Measurements from ENCODE around the gene ATG5.

Gene ATG5

DNA sequence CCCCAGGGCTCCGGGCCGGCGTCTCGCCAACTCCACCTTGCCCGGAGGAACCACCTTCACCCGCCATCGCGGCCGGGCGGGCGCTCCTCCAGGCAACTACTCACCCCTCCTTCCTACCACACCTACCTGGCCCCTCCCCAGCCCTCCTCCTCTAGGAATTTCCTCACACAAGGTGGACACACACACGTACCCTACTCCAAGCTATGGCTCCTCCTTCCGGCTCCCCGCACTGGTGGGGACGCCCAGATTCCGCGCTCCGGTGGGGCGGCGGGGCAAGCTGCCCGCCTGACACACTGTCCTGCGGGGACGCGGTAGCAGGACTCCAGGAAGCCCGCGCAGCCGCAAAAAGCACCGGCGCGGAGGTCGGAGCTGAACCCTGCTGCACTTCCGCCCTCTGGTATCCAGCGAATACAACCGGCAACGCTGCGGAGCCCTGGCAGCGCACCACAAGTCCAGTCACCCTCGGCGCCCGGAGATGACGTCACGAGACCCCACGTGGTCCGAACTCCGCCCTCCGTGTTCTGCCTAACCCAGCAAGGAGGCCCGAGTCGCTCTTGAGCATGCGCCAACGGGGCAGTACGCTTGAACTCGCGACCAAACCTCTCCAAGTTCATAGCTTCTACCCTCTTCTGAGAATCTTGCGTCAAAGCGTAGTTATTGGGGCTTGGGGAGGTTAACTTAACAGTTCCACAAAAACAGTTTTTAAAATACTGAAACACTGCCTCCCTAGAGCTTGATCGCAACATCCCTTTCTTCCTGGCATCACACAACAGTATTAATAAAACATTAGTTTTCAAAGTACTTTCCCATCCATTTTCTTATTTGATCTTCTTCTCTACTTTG lies at the start of gene ATG5:
ATG5 (minus strand) TSS at position 425 of the 843 bp plus-strand sequence. CDS start 9,552 bp downstream, outside the sequence.
- peak within 1 kb of the TSS; percentile 92 to 98 (median 98) for H3K27ac Mint-ChIP-seq
- H3K9me3 Mint-ChIP-seq = no peaks in the 10 kb centered on the region
- H3K4me3 Mint-ChIP-seq = peak within 1 kb of the TSS; percentile 99
- TF ChIP-seq, protein P1, sequence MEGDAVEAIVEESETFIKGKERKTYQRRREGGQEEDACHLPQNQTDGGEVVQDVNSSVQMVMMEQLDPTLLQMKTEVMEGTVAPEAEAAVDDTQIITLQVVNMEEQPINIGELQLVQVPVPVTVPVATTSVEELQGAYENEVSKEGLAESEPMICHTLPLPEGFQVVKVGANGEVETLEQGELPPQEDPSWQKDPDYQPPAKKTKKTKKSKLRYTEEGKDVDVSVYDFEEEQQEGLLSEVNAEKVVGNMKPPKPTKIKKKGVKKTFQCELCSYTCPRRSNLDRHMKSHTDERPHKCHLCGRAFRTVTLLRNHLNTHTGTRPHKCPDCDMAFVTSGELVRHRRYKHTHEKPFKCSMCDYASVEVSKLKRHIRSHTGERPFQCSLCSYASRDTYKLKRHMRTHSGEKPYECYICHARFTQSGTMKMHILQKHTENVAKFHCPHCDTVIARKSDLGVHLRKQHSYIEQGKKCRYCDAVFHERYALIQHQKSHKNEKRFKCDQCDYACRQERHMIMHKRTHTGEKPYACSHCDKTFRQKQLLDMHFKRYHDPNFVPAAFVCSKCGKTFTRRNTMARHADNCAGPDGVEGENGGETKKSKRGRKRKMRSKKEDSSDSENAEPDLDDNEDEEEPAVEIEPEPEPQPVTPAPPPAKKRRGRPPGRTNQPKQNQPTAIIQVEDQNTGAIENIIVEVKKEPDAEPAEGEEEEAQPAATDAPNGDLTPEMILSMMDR (IDR thresholded peaks at IDR 0.05; ENCODE audit: unreplicated experiment in 3 of 3) = no peak
- peaks cover 24% of the 10 kb centered on the region for H3K4me1 Mint-ChIP-seq
- H3K36me3 Mint-ChIP-seq (ENCODE audit: low read depth) = peaks cover 3% of the 10 kb centered on the region
- peaks cover 12% of the 10 kb centered on the region for H3K27me3 Mint-ChIP-seq (ENCODE audit: low read depth)

DNA sequence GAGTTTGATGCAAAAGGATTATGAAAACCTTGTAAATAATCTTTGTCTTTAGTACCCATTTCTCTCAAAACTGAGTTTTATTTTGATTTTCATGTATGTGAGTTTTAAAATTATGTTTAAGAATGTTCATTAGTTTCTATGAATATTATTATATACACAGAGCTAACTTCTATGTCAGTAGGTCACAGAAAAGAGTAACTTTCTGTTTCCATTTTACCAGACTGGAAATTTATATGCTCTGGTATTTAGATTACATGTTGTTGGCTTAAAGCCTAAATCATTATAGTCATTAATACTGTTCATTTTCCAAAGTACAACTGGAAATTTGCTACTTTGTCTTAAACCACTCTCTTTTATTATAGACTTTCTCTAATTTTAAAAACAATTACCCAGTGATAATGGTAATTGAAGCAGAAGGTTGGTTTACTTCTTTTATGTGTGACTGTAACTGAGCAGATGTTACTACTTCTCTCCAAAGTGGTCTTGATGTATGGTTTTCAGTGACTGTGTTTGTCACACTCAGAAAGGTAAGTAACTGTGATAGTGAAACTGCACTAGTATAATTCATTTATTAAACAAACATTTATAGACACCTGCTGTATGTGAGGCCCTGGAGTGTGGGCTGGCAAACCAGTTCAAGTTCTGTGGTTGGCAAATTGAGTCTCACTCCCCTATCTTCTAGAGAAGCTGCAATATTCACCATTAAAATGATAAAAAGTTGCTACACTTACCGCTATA lies 48.1 kb upstream of the ATG5 start:
- H3K9me3 Mint-ChIP-seq = no peaks in the 10 kb centered on the region
- peaks cover 5% of the 10 kb centered on the region for H3K4me1 Mint-ChIP-seq
- H3K4me3 Mint-ChIP-seq = no peak overlapping the region
- TF ChIP-seq, protein P1 (IDR thresholded peaks at IDR 0.05; ENCODE audit: unreplicated experiment in 3 of 3) = no peak
- H3K36me3 Mint-ChIP-seq (ENCODE audit: low read depth) = no peaks in the 10 kb centered on the region
- H3K27me3 Mint-ChIP-seq (ENCODE audit: low read depth) = peaks cover 4% of the 10 kb centered on the region
- H3K27ac Mint-ChIP-seq = no peak overlapping the region

DNA sequence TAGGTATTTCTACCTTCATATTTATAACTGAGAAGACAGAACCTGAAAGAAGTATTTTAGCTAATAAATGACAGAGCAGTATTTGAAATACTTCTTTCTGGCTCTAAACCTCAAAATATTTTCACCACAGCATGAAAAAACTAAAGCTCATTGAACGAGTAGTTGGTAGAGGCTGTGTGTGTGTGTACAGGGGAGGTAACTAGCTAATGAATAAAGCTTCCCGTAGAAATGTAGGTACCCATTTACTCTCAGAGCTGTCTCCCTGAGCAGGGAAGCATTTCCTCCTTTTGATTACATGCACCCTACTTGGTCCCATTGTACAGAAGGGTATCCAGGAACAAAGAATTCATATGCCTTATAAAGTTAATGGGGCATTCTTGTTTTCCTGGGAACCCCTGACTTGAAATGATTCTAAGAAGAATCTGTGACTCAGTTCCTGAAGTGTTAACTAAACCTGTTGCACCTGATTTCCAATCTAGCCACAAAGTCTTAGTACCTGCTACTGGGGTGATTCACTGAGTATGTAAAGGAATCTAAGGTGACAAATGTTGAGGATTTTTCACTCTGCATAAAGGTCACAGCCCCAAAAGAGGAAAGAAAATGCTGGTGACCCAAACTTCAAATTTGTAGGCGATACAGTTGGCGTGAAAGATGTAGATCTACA lies 47.4 kb upstream of the ATG5 start:
- Mint-ChIP-seq H3K9me3 (no peaks in the 10 kb centered on the region), H3K4me3 (no peak overlapping the region), H3K27me3 (ENCODE audit: low read depth) (peaks cover 3% of the 10 kb centered on the region), H3K36me3 (ENCODE audit: low read depth) (no peaks in the 10 kb centered on the region), H3K27ac (no peak overlapping the region), H3K4me1 (peaks cover 5% of the 10 kb centered on the region)
- TF ChIP-seq, protein P1 (IDR thresholded peaks at IDR 0.05; ENCODE audit: unreplicated experiment in 3 of 3) = no peak

DNA sequence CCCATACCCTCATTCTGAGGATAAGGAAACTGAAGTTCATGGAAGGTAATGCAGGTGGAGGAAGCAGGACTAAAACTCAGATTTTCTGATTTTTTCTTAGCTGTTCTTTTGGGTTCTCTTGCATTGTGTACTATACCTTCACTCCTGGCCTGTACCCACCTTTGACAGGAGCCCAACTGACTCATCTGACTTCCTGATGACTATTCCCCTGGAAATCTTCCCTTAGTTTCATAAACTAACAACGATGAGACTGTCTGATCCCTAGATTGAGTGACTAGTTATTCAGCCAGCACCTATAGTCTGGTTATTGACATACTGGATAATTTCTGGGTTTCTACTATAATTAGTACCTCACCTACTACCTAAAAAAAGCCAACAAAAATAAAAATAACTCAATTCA lies 45.1 kb upstream of the ATG5 start:
- H3K9me3 Mint-ChIP-seq = no peaks in the 10 kb centered on the region
- H3K27ac Mint-ChIP-seq = no peak overlapping the region
- H3K4me1 Mint-ChIP-seq = no peaks in the 10 kb centered on the region
- H3K36me3 Mint-ChIP-seq (ENCODE audit: low read depth) = no peaks in the 10 kb centered on the region
- peaks cover 9% of the 10 kb centered on the region for H3K27me3 Mint-ChIP-seq (ENCODE audit: low read depth)
- TF ChIP-seq, protein P1 (IDR thresholded peaks at IDR 0.05; ENCODE audit: unreplicated experiment in 3 of 3) = no peak
- H3K4me3 Mint-ChIP-seq = no peak overlapping the region

DNA sequence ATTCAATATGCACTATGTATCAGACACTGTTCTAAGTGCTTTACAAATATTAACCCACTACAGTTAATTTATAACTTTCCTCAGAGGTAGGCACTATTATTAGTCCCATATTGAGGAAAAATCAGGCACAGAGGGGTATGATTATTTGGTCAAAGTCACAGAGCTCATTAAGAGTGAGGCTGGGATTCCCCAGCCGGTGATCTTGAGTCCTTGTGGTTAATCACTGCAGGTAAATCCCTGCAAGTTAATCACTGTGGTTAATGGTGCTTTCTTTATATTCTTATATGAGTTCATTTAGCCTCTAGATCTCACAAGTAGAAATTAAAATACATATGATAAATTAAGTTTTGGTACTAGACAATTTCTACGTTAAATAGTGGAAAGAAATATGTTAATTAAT lies 44.2 kb upstream of the ATG5 start:
- Mint-ChIP-seq H3K4me3 (no peak overlapping the region), H3K4me1 (no peaks in the 10 kb centered on the region), H3K9me3 (no peaks in the 10 kb centered on the region), H3K27me3 (ENCODE audit: low read depth) (peaks cover 11% of the 10 kb centered on the region), H3K36me3 (ENCODE audit: low read depth) (no peaks in the 10 kb centered on the region), H3K27ac (no peak overlapping the region)
- TF ChIP-seq, protein P1 (IDR thresholded peaks at IDR 0.05; ENCODE audit: unreplicated experiment in 3 of 3) = no peak

Data from nephron (organoid).